Activated CD8-positive, alpha-beta memory T cell treated with anti-CD3 and anti-CD28 coated beads for 4 hours (primary cell): Measurements from ENCODE around the gene ENOX2.
"Not testable (repeated sequence)": the region's sequence is repeated elsewhere in the genome, so short reads cannot be mapped to it uniquely, and the experiment has no call there.

Experiments
- DNase-seq, 2 donors: peaks; one replicate each; pipeline ENCODE4 v3.0.0-alpha.2; 2020; ENCODE audit warnings: low read depth in 2 of 2

Gene ENOX2, protein sequence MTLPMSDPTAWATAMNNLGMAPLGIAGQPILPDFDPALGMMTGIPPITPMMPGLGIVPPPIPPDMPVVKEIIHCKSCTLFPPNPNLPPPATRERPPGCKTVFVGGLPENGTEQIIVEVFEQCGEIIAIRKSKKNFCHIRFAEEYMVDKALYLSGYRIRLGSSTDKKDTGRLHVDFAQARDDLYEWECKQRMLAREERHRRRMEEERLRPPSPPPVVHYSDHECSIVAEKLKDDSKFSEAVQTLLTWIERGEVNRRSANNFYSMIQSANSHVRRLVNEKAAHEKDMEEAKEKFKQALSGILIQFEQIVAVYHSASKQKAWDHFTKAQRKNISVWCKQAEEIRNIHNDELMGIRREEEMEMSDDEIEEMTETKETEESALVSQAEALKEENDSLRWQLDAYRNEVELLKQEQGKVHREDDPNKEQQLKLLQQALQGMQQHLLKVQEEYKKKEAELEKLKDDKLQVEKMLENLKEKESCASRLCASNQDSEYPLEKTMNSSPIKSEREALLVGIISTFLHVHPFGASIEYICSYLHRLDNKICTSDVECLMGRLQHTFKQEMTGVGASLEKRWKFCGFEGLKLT

GRCh38 chrX:130902783-130903613 is at the start of gene ENOX2:
TSS of gene ENOX2 (minus strand) at chrX:130903209. CDS start at chrX:130703216, 199,993 bp downstream.
- DNase-seq, result peak; percentile 53 to 72

- no peak for DNase-seq
Observed at GRCh38 chrX:130952266-130953043, 49.4 kb upstream of the ENOX2 start.

GRCh38 chrX:130944230-130944629 is 41.2 kb upstream of the ENOX2 start:
- DNase-seq, result no peak

DNA sequence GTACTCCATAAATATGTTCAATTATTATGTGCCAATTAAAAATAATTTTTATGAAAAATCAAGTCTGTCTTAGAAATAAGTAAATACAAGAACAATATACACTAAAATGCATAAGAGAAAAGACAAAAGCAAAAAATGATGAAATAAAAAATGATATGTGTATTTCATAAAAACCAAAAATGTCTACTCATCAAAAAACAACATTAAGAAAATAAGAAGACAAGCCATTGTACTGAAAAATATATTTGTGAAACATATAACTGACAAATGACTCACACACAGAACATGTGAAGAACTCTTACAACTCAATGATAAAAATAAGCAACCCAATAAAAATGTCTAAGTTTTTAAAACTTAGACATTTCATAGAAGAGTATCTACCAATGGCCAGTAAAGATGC is 34.1 kb upstream of the ENOX2 start:
- DNase-seq, result no peak

DNA sequence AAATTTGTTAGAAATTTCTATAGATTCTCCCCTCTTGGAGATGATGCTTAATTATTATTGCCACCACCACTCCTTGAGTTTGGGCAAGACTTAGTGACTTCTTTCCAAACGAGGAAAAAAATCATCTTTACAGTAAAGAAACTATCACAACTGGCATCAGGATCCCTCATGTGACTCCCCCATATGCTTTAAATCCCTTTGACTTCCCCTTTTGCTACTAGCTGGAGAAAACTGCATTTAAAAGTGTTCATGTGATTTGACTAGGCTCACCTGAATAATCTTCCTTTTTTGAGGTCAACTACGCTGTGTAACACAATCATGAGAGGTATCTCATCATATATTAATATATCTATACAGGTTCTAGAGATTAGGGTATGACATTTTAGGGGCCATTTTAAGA is 30.3 kb upstream of the ENOX2 start:
- DNase-seq, result no peak

GRCh38 chrX:130920405-130920804 is 17.4 kb upstream of the ENOX2 start:
- not testable (repeated sequence) for DNase-seq

DNA sequence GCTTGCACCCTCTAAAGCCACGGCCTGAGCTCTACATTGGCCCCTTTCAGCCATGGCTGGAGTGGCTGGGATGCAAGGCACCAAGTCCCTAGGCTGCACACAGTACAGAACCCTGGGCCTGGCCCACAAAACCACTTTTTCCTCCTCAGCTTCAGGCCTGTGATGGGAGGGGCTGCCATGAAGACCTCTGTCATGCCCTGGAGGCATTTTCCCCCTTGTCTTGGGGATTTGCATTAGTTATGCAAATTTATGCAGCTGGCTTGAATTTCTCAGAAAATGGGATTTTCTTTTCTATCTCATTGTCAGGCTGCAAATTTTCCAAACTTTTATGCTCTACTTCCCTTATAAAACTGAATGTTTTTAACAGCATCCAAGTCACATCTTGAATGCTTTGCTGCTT is 16.7 kb upstream of the ENOX2 start:
- DNase-seq, result not testable (repeated sequence)

- DNase-seq, result not testable (repeated sequence)
Observed at GRCh38 chrX:130918498-130918897, 15.5 kb upstream of the ENOX2 start.

- peak in 1 of 2 donors; percentile 12 for DNase-seq
Observed at GRCh38 chrX:130916636-130917422, 13.8 kb upstream of the ENOX2 start.

DNA sequence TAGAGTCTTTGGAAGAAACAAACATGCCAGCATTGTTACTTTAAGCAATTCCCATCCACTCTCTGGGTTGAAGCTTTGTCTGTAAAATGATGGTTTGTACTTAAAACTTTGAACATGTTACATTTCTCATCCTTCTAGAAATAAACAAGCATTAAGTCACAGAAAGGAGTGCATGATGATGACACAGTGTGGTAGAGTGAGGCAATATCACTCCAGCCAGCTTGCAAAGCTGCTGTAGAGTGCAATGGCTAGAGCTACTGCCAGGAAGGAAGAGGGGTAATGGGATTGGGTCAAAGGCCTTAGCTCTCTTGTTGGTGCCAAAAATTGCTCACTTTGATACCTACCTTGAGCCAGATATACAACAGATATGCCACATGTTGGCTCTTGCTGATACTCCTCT is 12.3 kb upstream of the ENOX2 start:
- no peak for DNase-seq

- DNase-seq, result no peak
Observed at GRCh38 chrX:130909469-130910136, 6.6 kb upstream of the ENOX2 start.

GRCh38 chrX:130906776-130907175 is 3.8 kb upstream of the ENOX2 start:
- no peak for DNase-seq

DNA sequence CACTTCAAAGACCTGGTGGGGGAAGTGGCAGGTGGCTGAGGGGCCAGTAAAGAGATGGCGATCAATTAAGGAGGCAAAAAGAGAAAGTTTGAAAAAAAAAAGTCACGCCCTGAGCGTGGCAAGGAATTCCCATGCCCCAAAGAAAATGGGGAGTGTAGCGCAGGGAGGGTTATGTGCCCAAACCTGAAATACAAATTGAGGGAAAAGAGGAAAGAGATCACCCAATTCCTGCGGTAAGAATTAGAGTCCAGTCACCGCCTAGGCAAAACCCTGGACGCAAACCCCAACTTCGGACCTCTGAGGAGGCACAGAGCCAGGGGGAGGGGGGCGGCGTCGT is 595 bp downstream of the ENOX2 start:
- DNase-seq, result no peak

- no peak for DNase-seq
Observed at GRCh38 chrX:130896802-130897501, 6.1 kb downstream of the ENOX2 start.

DNA sequence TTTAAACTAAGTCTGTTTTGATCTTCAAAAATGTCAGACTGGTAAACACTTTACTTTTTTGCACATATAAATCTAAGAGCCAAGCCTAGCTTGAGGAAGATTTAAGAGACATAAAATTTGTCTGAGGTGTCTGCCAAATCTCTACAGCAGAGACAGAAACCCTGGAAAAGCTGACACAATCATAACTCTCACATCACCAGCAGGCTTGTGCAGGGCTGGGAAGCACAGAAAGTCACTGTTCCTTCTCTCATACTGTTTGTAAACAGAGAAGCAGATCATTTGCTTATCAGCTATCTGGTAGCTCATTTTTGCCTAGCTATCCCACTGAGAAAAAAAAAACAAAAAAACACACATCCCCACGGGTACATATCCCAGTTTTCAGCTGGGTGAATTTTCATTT is 7.0 kb downstream of the ENOX2 start:
- DNase-seq, result no peak

DNA sequence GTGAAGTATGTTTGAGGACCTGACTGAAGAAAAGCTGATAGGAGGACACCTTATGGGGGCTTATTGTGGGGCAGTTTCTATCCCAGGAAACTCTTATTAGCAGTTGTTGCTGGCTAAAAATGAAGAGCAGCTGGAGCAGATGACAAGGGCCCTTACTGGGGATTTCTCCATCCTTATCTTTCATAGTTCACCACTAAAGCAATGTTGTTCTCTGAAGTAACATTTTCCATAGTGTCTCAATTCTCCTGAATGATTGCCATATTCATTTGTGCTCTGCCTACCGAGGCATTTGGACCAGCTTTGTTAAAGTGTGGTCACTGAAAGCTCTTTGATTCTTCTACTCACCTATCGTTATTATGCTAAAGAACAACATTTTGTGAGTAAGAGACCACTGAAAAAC is 7.7 kb downstream of the ENOX2 start:
- no peak for DNase-seq

GRCh38 chrX:130893356-130894085 is 9.5 kb downstream of the ENOX2 start:
- DNase-seq, result no peak

DNA sequence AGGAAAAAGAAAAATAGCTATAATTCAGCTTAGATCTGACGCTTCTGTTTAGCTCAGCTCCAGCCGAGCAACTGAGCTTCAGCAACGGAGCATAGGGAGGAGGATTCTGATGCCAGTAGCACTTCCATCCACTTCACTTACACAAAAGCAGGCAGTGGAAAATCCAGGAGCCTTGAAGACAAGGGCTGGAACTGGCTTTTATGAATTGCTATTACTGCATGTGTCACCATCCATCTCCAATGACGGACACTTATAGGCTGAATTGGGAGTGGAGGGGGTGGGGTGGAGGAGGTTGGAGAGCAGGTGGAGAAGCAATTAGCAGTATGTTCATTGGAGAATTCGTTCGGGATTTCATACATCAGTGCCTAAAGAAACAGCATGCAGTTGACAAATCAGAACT is 15.6 kb downstream of the ENOX2 start:
- DNase-seq, result no peak

- DNase-seq, result no peak
Observed at GRCh38 chrX:130885996-130886395, 17.0 kb downstream of the ENOX2 start.
